GM21717 (cell line): Measurements from ENCODE around the gene PICK1.
"Not testable (repeated sequence)": the region's sequence is repeated elsewhere in the genome, so short reads cannot be mapped to it uniquely, and the experiment has no call there.

Experiments
- ATAC-seq: cut with Tn5 transposase; IDR thresholded peaks from one replicate; pipeline ENCODE4 v1.9.1; 2021; ENCODE audit warnings: mild to moderate bottlenecking, moderate library complexity; ENCODE audit not compliant: unreplicated experiment

Gene PICK1

DNA sequence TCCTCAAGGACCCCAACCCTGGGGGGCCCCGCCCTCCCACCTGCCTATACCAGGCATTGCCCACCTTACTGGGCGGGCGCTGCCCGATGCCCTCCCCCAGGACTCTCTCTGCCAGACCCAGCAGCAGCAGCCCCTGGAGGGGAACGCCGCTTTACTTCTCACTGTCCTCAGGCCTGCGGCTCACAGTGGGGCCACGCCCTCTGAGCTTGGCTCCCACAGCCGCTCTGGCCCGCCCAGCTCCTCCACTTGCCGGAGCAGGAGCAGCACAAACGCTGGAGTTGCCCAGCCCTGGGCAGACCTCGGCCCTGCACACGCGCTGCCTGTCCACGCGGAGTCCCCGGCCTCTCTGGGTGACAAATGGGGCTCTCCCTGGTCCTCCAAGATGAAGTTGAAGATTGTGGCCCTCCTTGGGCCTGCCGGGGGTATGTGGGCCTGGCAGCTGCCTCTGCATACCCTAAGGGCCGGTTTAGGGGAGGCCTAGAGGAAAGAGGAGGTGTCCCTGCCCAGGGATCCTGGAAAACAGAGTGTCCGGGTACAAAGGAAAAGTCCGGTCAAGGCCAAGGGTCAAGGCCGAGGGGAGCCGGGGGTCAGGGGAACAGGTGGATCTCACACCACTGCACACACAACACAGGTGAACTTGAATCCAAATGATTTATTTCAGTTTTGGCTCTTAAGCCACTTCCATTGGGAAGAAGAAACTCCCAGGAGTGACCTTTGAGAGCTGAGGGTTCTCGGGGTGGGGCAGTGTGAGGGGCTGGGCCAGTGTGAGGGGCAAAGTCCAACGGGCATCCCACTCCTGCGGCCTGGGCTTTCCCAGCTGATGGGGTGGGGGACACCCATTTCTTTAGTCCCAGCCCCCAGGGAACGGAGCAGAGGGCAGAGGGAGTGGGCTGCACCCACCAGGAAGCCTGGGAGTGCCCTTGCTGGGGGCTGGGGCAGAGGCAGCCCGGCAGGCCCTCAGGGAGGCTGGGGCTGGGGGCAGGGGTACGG, 54.0 kb downstream of the PICK1 start:
- ATAC-seq: no peak

DNA sequence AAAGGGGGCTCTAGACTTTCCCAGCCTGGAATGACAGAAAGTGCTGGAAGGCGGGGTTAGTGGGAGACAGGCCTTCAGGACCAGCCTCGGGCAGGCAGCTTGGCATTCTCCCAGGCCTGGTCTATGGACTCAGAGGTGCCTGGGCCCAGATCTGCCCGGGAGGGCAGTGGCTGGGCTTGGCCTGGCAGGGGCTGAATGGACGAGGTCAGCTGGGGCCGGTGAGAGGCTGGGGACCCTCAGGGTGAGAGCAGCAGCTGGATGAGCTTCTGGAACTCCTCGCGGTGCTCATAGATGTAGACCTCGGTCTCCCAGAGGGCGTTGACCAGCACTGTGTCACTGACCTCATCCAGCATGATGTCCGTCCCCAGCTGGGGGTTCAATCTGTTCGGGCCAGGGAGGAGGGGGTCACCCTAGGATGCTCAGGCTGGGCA, 54.7 kb downstream of the PICK1 start:
- ATAC-seq: no peak

DNA sequence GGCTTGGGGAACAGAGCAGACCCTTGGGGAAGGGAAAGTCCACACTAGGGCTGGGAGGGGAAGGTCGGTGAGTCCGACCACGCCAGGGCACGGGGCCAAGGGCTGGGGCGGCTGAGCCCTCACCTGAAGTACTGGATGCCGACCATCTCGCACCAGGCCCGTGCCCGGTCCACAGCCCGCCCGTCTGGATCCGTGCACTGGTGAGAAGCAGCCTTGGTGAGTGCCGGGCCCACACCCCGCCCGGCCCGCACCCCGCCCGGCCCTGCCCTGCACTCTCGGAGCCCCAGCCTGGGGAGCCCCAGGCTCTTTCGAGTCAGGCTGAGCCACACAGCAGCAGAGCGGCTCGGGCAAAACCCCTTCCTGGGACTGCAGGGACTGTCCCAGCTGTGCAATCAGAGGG, 55.2 kb downstream of the PICK1 start:
- ATAC-seq: no peak

DNA sequence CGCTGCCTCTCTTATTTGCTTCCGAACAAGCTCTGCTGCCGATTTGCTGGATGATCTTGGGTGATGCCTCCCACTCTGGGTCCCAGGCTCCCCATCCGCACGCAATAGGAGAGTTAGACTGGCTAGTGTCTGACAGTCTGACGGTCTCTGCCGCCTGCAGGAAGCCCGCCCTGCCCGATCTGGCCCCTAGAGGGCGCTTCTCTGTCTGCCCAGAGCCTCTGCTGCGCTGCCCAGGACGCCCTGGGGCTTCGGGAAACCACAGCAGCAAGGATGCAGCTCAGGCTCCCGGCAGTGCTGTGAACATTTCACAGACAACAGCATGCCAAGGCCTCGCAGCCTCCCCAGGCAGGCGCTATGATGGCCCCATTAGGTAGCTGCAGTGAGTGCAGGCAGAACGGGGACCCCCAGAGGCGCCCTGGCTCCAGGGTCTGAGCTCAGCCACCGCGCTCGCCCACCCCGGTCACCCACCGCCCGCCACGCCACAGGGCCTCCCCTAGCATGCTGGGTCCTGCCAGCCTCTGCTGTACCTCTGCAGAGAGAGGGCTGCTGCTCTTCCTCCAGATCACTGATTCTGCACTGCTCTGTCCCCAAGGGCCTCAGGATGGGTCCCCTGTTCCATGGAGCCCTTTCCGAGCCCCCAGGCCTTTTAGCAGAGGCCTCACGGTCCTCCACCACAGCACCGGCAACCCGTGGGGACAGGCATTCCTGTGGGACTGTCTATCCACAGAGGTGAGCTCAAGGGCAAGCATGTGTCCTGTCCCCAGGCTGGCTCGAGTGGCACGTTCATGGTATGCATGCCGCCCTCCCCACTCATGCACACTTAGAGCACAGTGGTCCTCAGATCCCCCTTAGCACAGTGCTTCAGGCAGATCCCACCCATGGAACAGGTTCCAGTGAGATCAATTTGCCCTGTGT, 57.5 kb downstream of the PICK1 start:
- no peak for ATAC-seq

DNA sequence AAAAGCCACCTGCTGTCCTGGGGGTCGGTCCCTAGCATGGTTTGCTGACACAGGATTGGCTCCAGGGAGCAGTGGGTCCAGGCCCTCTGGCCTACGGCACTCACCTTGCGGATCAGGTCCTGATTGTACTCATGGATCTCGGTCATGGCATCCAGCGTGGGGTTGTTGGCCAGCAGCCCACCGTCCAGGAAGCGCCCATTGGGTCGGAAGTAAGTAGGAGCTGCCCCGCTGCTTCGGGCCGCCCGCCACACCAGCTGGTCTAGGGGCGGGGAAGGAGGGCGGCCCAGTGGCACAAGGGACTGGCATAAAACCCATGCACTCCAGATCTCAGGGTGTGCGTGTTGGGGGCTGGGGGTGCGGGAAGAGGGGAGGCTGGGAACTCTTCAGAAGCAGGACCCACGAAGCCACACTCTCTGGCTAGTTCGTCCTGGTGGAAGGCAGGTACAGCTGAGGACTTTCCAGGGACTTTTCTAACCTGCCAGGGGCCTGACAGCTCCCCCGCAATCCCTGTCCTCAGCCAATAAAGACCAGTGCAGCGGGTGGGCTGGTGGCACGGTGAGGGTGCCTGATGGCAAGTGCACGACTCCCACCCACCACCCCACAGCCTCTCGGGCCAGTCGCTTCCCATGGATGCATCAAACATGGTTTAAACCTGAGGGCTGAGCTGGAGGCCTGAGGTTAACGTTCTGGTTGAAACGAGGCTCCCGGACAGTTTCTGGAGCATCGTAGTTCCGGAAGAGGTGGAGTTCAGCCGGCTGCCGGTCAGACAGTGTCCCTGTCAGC, 58.4 kb downstream of the PICK1 start:
- no peak for ATAC-seq

DNA sequence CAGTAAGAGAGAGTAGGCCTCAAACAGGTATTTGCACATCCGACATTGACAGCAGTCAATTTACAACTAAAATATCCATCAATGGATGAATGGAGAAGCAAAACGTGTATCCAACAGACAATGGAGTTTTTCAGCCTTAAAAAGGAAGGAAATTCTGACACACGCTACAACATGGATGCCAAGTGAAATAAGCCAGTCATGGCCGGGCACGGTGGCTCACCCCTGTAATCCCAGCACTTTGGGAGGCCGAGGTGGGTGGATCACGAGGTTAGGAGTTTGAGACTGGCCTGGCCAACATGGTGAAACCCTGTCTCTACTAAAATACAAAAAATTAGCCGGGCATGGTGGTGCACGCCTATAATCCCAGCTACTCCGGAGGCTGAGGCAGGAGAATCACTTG, 60.4 kb downstream of the PICK1 start:
- not testable (repeated sequence) for ATAC-seq

DNA sequence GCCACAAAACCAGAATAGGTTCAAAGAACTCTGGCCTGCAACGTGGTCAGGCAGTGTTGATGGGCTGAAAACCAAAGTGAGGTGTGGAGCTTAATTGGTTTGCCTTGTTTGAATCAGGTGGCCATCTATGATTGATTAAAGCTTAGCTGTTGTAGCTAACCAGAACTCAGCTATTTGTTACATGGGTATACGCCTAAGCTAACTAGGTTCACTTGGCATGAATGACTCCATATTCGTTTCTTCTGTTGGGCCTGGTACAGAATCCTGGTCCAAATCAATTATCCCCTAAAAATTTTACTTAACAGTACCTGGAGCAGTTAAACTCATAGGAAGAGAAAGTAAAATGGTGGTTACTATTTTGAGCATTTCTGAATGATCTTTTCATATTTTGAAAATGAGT, 61.0 kb downstream of the PICK1 start:
- ATAC-seq: no peak

DNA sequence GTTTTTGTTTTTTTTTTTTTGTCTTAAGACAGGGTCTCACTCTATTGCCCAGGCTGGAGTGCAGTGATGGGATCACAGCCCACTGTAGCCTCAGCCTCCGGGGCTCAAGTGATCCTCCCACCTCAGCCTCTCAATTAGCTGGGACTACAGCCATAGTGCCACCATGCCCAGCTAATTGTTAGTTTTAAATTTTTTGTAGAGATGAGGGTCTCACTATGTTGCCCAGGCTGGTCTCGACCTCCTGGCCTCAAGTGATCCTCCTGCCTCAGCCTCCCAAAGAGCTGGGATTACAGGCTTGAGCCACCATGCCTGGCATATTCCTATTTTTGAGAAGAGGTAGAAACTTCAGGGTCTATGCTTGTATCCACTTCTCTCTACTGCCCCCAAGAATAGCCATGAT, 61.5 kb downstream of the PICK1 start:
- not testable (repeated sequence) for ATAC-seq

DNA sequence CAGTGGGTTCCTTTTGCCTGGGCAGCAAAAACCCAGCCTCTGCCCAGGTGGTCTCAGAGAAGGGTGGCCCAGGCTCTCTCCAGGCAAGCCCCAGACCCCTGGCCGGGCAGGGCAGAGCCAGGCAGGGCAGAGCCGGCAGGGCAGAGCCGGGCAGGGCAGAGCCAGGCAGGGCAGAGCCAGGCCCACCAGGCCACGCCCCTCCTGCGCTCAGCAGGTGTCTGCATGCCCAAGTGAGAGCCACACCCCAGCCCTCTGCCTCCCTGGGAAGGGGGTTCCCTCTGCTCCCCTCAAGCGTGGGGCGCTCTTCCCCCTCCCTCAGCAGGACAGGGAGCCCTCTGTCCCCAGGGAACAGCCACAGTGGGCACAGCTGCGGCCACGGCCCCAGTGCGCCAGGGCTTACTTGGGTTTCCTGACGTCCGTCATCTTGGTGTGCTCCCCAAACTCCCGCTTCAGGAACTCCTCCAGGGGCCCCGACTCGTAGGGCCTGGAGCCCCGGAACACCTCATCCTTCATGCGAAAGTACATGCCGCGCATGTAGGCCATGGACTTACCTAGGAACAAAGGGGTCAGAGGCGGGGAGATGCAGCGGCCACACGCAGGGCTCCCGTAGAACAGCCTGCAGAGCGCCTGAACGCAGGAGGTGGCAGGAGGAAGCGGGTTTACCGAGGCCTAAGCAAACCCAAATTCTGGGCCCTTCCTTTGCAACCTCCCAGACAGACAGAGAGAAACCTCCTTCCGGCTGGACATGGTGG, 63.3 kb downstream of the PICK1 start:
- no peak for ATAC-seq

DNA sequence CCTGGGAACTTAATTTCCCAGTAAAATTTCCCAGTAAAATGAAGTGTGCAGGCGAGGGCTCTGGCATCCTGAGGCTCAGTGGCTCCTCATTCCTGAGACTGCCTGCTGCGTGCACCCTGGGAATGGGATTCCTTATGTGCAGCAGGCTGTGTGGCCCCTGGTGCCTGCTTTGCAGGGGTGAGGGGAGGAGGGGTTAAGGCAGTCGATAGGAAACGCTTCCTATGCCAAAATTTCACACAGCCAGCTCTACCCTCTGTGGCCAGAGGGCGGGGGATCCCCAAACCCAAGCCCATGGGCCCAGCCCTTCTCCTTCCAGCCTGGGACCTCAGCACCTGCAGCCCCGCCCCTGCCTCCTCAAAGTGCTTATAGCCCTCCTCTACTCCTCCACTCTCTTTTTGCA, 65.4 kb downstream of the PICK1 start:
- ATAC-seq: no peak

DNA sequence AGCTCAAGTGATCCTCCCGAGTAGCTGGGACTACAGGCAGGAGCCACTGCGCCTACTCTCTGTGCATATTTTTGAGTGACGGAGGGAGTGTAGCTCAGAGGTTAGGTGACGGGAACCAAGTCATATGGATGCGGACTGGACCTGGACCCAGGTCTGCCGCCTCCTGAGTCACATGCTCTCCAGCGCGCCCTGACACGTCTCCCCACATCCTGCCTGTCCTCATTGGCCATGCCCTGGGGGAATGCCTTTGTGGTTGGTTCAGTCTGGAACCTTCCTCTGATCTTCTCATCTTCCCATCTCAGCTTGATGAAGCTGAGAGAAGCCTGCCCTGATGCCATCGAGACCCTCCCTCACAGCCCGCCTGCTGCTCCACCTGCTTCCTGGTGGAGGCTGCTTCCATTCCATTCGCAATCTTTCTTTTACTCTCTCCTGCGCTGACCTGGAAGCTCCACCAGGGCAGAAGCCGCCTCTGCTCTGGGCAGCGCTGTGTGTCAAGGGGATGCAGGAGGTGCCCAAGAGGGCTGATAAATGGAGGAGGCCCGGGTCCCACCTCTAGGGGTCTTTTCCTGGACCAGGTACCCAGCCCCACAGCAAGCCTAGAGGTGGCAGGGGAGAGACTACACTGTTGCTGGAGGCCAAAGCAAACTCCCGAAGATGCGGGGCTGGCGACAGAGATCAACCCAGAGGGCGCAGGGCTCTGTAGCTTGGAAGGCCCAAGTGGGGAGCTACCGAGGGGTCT, 67.2 kb downstream of the PICK1 start:
- ATAC-seq: no peak

DNA sequence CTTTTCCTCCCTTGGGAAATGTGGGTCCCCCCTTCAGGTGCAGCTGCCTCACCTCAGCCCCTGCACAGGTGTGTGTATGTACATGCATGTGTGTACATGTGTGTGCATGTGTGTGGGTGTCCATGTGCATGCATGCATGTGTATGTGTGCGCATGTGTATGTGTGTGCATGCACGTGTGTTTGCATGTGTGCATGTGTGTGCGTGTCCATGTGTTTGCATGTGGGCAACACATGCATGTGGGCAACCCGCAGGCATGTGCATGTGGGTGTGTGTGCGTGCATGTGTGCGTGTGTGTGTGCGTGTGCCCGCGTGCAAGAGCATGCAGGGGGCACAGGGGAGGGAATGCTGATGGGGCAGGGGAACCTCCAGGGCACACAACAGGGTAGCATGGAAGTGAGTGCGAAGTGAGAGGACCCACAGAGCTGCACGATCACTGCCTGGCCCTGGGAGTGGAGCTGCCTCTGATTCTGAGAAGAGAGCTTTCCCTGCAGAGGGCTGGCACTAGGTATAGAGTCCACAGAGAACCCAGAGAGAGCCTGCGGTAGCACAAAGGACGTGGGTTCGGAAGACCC, 67.9 kb downstream of the PICK1 start:
- no peak for ATAC-seq
